ENCODE measurements around the gene OR2M2.

OR2M2 gene, protein sequence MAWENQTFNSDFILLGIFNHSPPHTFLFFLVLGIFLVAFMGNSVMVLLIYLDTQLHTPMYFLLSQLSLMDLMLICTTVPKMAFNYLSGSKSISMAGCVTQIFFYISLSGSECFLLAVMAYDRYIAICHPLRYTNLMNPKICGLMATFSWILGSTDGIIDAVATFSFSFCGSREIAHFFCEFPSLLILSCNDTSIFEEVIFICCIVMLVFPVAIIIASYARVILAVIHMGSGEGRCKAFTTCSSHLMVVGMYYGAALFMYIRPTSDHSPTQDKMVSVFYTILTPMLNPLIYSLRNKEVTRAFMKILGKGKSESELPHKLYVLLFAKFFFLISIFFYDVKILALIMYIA

DNA sequence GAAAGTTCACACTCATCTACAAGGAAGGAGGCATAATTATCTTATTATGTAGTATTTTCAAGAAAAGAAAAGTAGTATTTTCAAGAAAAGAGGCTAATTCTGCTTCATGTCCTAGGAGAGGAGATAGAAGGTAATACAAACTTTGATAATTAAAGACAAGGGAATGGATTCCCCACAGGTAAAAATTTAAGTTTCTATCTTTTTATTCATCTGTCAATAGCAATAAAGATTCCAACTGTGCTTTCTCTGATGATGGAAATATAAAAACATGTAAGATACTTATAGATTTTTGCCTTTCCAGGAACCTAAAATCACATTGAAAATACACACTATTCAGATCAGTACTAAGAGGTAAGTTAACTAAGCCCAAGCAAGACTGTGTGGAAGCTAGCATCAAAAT lies at the start of gene OR2M2:
OR2M2 (plus strand) TSS at position 301 of the 400 bp plus-strand sequence. CDS start 5,165 bp downstream, outside the sequence.
- no peak for DNase-seq (ENCODE audit: low read depth in 2 of 2)

DNA sequence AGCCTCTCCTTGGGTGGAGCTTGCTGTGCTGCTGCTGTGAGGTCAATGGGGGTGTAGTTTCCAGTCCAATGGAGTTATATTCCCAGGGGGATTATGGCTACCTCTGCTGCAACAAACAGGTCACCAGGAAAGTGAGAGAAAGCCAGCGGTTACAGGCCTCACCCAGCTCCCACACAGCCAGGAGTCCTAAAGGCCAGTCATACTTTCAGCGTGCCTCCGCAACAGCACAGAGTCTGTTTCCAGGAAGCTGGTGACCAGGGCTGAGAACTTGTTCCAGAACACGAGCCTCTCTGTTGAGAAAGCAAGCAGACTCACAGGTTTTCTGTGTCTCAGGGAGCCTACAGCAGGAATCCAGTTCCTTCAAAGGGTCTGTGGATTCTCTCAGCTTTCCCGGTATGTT lies 47.0 kb upstream of the OR2M2 start:
- DNase-seq (ENCODE audit: low read depth in 2 of 2) = no peak

DNA sequence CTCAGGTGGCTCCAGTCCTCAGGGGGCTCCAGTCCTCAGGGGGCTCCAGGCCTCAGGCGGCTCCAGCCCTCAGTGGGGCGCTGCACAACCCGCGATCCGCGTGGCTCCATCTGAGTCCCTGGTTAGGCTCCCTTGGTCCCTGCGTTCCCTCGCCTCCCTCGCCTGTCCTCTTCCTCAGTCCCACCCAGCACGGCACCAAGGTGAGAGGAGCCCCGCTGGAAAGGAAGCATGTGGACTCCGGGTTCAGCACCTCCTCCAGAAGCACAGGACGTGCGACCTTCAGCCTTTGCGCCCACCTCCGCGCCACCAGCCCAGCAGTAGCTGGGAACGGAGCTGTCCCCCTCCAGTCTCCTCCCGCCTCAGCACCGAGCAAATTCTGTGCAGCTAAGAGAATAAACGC lies 37.8 kb upstream of the OR2M2 start:
- no peak for DNase-seq (ENCODE audit: low read depth in 2 of 2)

DNA sequence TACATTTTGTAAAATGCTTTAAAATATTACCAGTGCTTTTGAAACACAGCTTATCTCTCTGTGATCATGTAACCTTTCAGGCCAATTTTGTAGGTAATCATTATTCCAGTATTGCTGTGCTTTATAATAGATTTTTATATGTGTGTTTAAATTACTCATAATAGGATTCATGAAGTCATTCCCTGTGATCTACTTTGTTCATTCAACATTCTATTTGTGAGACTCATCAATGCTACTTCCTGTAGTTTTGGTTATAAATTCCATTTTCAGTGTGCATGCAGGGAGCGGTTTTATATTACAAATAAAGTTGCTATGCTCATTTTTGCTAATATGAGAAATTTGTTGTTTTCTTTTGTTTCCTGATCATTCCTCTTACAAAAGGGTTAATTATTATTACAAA lies 33.8 kb upstream of the OR2M2 start:
- no peak for DNase-seq (ENCODE audit: low read depth in 2 of 2)

DNA sequence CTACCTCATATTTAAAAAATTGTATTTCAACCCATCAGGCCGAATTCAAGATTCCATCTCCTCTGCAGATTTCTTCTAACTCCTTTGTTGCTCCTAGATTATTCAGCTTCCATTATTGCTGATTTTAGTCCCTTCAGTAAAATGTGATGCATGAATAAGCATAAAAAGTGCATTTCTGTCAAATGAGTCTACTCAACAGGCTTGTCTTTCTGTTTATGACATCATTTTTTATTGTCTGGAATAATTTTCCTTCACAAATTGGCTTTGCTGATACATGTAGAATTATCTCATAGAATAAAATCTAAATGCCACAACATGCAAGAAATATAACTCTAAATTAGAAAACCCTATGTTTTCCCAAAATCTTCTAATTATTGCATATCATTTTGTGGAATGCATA lies 31.3 kb upstream of the OR2M2 start:
- DNase-seq (ENCODE audit: low read depth in 2 of 2) = no peak

DNA sequence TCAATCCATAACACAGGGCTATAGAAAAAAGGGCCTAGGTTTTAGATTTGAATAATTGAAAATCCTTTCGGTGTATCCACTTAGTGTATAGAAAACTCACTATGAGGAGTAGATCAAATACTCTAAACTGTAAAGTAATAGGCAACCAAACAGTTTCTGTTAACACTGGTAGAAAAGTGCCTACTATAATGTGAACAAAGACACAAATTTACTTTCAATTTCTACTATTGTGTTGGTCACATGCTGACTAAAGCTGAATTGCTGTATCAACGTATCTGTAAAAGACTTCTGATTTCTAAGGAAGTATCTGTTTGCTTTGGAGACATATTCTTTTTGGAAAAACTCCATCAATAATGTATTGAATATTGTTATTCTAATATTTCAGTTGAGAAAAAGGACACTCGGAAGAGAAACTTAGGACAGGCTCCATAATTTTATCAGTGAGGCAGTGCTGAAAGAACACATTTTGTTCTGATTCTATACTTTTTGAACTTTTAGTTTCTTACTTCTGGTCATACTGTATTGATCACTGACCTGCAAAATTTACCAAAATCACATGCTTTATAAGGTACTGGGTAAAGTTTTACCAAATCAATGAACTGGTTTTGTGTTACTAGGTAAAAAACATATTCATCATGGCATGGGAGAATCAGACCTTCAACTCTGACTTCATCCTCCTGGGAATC lies 30.0 kb upstream of the OR2M2 start, which contains the start of gene OR2M5:
OR2M5 (plus strand) TSS at position 636 of the 686 bp plus-strand sequence; CDS start at position 636, 0 bp downstream.
- DNase-seq (ENCODE audit: low read depth in 2 of 2) = no peak

DNA sequence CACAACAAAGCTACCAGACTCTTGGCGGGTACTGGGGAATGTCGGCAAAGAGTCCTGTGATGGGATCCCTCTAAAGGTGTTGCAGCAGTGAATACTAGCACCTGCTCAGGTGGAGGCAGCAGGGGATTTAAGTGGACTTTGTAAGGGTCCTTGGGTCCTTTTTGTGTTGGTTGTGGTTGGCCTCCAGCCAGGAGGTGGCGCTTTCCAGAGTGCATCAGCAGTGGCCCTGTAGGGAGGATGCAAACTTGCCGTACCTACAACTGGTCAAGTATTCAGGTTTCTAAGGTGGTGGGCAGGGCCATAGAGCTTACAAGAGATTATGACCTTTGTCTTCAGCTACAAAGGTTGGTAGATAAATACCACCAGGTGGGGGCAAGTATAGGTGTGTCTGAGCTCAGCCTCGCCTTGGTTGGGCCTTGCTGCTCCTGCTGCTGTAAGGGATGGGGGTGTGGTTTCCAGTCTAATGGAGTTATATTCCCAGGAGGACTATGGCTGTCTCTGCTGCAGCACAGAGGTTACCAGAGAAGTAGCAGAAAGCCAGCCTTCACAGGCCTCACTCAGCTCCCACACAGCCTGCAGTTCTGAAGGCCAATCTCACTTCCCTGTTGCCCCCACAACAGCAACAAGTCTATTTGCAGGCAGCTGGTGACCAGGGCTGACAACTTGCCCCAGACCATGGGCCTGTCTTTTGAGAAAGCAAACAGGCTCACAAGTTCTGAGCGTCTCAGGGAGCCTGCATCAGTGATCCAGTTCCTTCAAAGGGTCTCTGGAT lies 22.4 kb upstream of the OR2M2 start:
- DNase-seq (ENCODE audit: low read depth in 2 of 2) = no peak

DNA sequence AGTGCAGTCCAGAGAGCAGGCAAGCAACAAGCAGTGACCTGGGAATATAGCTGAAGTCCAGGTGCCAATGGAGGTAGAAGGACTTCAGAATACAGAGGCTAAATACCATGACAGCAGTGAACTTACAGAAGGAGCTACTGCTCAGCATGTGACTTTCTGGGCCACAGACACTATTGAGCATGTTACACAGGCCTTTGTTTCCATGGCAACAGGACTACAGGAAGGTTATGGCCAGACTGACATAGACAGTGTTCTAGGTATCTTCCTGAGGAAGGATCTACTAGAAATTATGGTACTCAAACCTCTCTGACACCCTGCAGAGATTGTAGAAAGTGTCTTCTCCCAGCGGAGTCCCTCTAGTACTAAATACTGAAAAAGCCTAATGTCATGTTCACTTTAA lies 18.7 kb upstream of the OR2M2 start:
- no peak for DNase-seq (ENCODE audit: low read depth in 2 of 2)

DNA sequence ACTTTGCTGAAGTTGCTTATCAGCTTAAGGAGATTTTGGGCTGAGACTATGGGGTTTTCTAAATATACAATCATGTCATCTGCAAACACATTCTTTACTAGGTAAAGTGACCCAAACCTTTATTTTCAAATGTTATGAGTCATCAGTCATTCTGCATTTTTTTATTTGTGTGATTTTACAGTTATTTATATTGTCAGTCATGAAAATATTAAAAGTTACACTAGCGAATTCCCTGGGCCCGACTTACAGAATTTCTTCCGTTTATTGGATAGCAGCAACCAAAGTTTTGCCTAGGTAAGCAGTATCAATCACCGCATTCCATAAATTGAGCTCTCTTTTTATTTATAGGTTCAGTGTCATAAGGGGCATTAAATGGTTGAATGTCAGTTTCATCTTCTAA lies 15.9 kb upstream of the OR2M2 start:
- no peak for DNase-seq (ENCODE audit: low read depth in 2 of 2)

DNA sequence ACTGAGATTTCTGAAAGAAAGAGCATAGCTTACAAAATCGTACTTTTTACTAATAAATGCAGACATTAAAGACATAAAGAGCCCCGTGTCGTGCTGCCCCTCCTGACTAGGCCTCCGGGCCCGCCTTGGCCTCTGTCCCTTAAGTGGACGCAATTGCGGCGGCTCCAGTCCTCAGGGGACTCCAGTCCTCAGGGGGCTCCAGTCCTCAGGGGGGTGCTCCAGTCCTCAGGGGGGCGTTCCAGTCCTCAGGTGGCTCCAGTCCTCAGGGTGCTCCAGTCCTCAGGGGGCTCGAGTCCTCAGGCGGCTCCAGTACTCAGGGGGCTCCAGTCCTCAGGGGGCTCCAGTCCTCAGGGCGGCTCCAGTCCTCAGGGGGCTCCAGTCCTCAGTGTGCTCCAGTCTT lies 10.6 kb upstream of the OR2M2 start:
- no peak for DNase-seq (ENCODE audit: low read depth in 2 of 2)

DNA sequence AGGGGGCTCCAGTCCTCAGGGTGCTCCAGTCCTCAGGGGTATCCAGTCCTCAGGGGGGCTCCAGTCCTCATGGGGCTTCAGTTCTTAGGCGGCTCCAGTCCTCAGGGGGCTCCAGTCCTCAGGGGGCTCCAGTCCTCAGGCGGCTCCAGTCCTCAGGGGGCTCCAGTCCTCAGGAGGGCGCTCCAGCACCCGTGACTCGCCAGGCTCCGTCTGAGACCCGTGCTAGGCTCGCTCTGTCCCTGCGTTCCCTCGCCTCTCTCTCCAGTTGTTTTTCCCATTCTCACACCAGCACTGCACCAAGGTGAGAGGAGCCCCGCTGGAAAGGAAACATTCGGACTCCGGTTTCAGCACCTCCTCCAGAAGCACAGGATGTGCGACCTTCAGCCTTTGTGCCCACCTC lies 9.4 kb upstream of the OR2M2 start:
- no peak for DNase-seq (ENCODE audit: low read depth in 2 of 2)

DNA sequence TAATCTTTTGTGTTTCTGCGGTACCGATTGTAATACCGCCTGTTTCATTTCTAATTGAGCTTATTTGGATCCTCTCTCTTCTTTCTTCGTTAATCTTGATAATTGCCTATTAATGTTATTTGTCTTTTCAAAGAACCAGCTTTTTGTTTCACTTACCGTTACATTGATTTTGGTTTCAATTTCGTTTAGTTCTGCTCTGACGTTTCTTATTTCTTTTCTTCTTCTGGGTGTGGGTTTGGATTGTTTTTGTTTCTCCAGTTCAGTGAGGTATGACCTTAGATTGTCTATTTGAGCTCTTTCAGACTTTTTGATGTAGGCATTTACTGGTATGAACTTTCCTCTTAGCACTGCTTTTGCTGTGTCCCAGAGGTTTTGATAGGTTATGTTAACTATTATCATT lies 9.4 kb downstream of the OR2M2 start:
- DNase-seq (ENCODE audit: low read depth in 2 of 2) = no peak

DNA sequence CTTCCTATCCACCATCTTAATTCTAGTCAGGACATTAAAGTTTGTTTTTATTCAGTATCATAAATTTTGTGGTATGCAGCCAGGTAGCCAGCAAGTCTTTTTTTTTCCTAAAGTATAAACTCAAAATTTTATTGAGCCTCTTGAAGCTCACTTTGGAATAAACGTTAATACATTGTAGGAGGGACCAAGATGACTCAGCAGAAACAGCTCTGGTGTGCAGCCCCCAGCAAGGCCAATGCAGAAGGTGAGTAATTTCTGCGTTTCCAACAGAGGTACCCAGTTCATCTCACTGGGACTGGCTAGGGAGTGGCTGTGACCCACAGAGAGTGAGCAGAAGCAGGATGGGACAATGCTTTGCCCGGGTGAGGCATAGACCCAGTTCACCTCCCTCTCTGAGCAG lies 12.7 kb downstream of the OR2M2 start:
- no peak for DNase-seq (ENCODE audit: low read depth in 2 of 2)

DNA sequence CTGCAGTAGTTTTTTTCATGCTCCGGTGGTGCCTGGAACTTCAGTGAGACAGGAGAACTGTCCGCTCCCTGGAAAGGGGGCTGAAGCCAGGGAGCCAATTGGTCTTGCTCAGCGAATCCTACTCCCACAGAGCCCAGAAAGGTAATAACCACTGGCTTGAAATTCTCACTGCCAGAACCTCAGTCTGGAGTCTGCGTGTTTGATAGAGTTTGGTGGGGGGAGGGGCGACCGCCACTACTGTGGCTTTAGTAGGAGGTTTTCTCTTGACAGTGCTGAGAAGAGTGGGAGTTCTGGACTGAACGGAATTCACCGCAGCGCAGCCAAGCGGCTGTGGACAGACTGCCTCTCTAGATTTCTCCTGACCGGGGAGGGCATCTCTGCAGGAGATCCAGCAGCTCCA lies 14.4 kb downstream of the OR2M2 start:
- no peak for DNase-seq (ENCODE audit: low read depth in 2 of 2)

DNA sequence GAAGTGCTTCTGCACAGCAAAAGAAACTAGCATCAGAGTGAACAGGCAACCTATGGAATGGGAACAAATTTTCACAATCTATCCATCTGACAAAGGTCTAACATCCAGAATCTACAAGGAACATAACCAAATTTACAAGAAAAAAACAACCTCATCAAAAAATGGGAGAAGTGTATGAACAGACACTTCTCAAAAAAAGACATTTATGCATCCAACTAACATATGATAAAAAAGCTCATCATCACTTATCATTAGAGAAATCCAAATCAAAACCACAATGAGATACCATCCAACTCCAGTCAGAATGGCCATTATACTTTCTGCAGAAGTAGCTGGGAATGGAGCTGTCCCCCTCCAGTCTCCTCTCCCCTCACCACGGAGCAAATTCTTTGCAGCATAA lies 19.5 kb downstream of the OR2M2 start:
- no peak for DNase-seq (ENCODE audit: low read depth in 2 of 2)

DNA sequence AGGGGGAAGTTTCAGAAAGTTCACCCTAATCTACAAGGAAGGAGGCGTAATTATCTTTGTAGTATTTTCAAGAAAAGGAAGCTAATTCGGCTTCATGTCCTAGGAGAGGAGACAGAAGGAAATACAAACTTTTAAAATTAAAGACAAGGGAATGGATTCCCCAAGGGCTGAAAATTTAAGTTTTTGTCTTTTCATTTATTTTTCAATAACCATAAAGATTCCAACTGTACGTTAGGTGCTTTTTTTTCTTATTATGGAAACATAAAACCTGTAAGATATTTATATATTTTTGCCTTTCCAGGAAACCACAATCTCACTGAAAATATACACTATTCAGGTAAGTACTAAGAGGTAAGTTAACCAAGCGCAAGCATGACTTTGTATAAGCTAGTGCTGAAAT lies 22.3 kb downstream of the OR2M2 start, which contains the start of gene OR2M3:
OR2M3 (plus strand) TSS at position 301 of the 400 bp plus-strand sequence. CDS start 5,803 bp downstream, outside the sequence.
- no peak for DNase-seq (ENCODE audit: low read depth in 2 of 2)

DNA sequence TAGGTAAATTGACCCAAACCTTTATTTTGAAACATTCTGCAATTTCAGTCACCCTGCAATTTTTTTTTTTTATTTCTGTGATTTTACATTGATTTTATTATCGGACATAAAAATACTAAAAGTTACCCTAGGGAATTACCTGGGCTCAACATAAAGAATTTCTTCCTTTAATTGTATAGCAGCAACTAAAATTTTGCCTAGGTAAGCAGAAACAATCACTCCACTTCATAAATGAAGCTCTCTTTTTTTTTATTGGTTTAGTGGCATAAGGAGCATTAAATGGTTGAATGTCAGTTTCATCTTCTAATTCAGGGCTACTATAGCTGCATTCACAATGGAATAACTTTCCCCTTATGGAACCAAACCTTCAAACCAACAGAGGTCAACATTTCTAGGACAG lies 41.3 kb downstream of the OR2M2 start:
- no peak for DNase-seq (ENCODE audit: low read depth in 2 of 2)

DNA sequence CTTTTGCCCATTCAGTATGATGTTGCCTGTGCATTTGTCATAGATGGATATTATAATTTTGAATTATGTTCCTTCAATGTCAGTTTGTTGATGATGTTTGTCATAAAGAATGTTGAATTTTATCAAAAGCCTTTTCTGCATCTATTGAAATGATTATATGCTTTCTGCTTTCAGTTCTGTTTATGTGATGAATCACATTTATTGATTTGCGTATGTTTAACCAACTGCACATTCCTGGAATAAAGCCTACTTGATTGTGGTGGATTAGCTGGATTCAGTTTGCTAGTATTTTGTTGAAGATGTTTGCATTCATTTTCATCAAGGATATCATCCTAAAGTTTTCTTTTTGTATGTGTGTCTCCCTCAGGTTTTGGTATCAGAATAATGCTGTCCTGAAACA lies 50.9 kb downstream of the OR2M2 start:
- DNase-seq (ENCODE audit: low read depth in 2 of 2) = no peak

DNA sequence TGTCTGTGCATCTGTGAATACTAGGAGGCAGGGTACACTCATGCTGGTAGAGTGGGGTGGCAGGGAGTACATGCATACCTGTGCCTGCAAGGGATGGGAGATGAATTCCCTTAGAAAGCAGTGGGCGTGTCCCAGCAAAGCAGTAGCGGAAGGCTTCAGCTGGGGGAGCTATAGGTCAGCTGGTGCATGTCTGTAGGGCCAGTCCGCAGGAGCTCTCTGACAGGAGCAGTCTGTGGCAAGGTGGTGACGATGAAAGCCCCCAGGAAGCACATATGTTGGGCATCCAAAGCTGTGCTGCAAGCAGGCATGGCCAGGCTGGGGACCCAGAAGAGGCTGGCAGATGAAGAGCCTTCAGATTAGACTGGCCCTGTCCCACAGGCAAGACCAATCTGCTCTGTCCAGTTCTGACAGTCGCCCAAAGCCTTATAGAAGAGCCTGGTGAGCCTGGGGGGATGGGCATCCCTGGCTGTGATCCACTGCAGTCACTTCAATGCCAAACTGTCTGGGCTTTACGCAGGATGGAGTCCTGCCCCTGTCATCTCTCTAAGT lies 54.8 kb downstream of the OR2M2 start:
- DNase-seq (ENCODE audit: low read depth in 2 of 2) = no peak

Data from fibroblast of skin of left quadriceps (primary cell).